ENCODE data around the gene KLF9. TPM values are rescaled to one million over a fixed set of nuclear protein-coding genes. Genes with fewer than 3 reads are reported as not detected.

KLF9 gene
- polyA plus RNA-seq, 1 of the 3 experiments (the other 2 are of a cell fraction), result 5.8 TPM

DNA sequence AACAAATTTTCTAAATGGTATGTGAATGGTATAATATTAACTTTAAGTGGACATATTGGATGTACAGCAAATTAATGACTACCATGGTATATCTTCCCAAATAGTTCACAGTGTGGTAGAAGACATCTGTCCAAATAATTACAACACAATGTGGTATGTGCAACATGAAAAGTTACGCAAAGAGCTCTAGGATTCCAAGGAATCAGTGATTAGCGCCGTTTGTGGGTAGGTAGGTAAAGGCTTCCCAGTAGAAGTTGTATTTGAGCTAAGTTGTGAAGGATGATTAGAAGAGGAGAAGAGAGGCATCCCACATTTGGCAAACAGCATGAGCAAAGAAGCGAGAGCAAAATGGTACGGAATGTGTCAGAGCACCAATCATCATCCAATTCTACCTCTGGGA is 14.3 kb upstream of the KLF9 start:
- ChIA-PET CTCF (interaction anchor here (1.1 kb wide), 1 partner anchor 51 kb away, joined by 3 read pairs; no protein-coding TSS in a partner anchor), POLR2A (no interaction called here)
- Histone ChIP-seq H3K27ac (ENCODE audit: low read depth in 2 of 2, low read length in 1 of 2) (no peak overlapping the region), H3K9ac (no peak overlapping the region), H3K9me2 (no peaks in the 10 kb centered on the region), H3K79me2 (ENCODE audit: insufficient read depth) (no peaks in the 10 kb centered on the region), H3K4me3 (ENCODE audit: low read depth in 2 of 2, low read length in 1 of 2) (no peak overlapping the region), H3K9me3 (no peaks in the 10 kb centered on the region), H3F3A (replicated peaks; ENCODE audit: insufficient read depth) (no peaks in the 10 kb centered on the region), H2AFZ (ENCODE audit: low read depth) (no peak overlapping the region), H4K20me1 (ENCODE audit: insufficient read depth) (no peaks in the 10 kb centered on the region), H3K27me3 (ENCODE audit: insufficient read depth) (no peaks in the 10 kb centered on the region), H3K4me2 (no peak overlapping the region), H3K4me1 (ENCODE audit: control insufficient read depth in 1 of 2, insufficient read depth in 2 of 2, low read depth in 1 of 2, low read length in 1 of 2) (no peaks in the 10 kb centered on the region), H3K36me3 (replicated peaks in 1 of 2; ENCODE audit: control insufficient read depth in 1 of 2, insufficient read depth in 2 of 2, low read length in 1 of 2) (no peaks in the 10 kb centered on the region)
- WGBS (ENCODE audit: low lambda C conversion rate), result 97% methylated on average over 5 of the region's 5 CpGs
- no peak for TF ChIP-seq TAF1 (IDR thresholded peaks at IDR 0.05; ENCODE audit: borderline replicate concordance, low read depth, low read length)
- TF ChIP-seq, protein P1, sequence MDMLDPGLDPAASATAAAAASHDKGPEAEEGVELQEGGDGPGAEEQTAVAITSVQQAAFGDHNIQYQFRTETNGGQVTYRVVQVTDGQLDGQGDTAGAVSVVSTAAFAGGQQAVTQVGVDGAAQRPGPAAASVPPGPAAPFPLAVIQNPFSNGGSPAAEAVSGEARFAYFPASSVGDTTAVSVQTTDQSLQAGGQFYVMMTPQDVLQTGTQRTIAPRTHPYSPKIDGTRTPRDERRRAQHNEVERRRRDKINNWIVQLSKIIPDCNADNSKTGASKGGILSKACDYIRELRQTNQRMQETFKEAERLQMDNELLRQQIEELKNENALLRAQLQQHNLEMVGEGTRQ (IDR thresholded peaks at IDR 0.05; ENCODE audit: borderline replicate concordance, low read depth, low read length), result no peak
- TF ChIP-seq, protein P2, sequence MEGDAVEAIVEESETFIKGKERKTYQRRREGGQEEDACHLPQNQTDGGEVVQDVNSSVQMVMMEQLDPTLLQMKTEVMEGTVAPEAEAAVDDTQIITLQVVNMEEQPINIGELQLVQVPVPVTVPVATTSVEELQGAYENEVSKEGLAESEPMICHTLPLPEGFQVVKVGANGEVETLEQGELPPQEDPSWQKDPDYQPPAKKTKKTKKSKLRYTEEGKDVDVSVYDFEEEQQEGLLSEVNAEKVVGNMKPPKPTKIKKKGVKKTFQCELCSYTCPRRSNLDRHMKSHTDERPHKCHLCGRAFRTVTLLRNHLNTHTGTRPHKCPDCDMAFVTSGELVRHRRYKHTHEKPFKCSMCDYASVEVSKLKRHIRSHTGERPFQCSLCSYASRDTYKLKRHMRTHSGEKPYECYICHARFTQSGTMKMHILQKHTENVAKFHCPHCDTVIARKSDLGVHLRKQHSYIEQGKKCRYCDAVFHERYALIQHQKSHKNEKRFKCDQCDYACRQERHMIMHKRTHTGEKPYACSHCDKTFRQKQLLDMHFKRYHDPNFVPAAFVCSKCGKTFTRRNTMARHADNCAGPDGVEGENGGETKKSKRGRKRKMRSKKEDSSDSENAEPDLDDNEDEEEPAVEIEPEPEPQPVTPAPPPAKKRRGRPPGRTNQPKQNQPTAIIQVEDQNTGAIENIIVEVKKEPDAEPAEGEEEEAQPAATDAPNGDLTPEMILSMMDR (IDR thresholded peaks at IDR 0.05), result no peak
- no peak for TF ChIP-seq POLR2AphosphoS5 (IDR thresholded peaks at IDR 0.05; ENCODE audit: low read depth, low read length)
- TF ChIP-seq RAD21 (IDR thresholded peaks at IDR 0.05; ENCODE audit: low read length), result no peak
- DNase-seq, result no peak

DNA sequence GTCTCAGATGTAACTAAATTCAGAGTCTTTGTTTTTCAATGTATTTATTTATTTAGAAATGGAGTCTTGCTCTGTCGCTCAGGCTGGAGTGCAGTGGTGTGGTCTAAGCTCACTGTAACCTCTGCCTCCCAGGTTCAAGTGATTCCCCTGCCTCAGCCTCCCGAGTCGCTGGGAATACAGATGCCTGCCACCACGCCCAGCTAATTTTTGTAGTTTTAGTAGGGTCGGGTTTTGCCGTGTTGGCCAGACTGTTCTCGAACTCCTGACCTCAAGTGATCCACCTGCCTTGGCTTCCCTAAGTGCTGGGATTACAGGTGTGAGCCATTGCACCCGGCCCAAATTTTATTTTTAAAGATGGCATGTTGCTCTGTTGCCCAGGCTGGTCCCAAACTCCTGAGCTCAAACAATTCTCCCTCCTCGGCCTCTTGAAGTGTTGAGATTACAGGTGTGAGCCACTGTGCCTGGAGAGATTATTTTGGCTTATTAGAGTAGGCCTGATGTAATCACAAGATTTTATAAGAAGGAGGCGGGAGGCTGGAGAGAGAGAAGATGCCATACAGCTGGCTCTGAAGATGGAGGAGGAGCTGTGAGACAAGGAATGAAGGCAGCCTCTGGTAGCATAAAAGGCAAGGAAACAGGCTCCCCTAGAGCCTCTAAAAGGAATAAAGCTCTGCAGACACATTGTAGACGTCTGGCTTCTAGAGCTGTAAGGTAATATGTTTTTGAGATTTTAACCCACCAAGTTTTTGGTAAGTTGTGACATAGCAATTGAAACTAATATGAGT is 12.9 kb upstream of the KLF9 start:
- H3K27me3 ChIP-seq (ENCODE audit: insufficient read depth), result no peaks in the 10 kb centered on the region
- no peak overlapping the region for H2AFZ ChIP-seq (ENCODE audit: low read depth)
- no peaks in the 10 kb centered on the region for H3K79me2 ChIP-seq (ENCODE audit: insufficient read depth)
- H3K9ac ChIP-seq, result no peak overlapping the region
- TF ChIP-seq, protein P3, sequence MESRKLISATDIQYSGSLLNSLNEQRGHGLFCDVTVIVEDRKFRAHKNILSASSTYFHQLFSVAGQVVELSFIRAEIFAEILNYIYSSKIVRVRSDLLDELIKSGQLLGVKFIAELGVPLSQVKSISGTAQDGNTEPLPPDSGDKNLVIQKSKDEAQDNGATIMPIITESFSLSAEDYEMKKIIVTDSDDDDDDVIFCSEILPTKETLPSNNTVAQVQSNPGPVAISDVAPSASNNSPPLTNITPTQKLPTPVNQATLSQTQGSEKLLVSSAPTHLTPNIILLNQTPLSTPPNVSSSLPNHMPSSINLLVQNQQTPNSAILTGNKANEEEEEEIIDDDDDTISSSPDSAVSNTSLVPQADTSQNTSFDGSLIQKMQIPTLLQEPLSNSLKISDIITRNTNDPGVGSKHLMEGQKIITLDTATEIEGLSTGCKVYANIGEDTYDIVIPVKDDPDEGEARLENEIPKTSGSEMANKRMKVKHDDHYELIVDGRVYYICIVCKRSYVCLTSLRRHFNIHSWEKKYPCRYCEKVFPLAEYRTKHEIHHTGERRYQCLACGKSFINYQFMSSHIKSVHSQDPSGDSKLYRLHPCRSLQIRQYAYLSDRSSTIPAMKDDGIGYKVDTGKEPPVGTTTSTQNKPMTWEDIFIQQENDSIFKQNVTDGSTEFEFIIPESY (IDR thresholded peaks at IDR 0.05; ENCODE audit: borderline replicate concordance, low read depth), result no peak
- TF ChIP-seq POLR2AphosphoS5 (IDR thresholded peaks at IDR 0.05; ENCODE audit: low read depth, low read length) (no peak), RCOR1 (IDR thresholded peaks at IDR 0.05; ENCODE audit: low read length) (no peak), EP300 (IDR thresholded peaks at IDR 0.05; ENCODE audit: borderline replicate concordance in 1 of 2, low read depth in 1 of 2, low read length in 1 of 2) (no peak), RAD21 (IDR thresholded peaks at IDR 0.05; ENCODE audit: low read length) (no peak), CHD2 (IDR thresholded peaks at IDR 0.05; ENCODE audit: low read length, partially characterized antibody) (no peak), RFX5 (IDR thresholded peaks at IDR 0.05; ENCODE audit: low read length) (no peak), YY1 (IDR thresholded peaks at IDR 0.05; ENCODE audit: low read depth) (no peak), TEAD4 (IDR thresholded peaks at IDR 0.05; ENCODE audit: borderline replicate concordance, insufficient read depth) (no peak), MXI1 (IDR thresholded peaks at IDR 0.05; ENCODE audit: low read depth, low read length) (no peak), FOXM1 (IDR thresholded peaks at IDR 0.05; ENCODE audit: low read depth) (no peak), JUND (IDR thresholded peaks at IDR 0.05) (no peak), NRF1 (IDR thresholded peaks at IDR 0.05; ENCODE audit: low read depth, low read length) (no peak), FOXJ3 (CRISPR knock-in tag; IDR thresholded peaks at IDR 0.05) (no peak), GABPA (IDR thresholded peaks at IDR 0.05; ENCODE audit: low read depth) (no peak), SIN3A (IDR thresholded peaks at IDR 0.05; ENCODE audit: borderline replicate concordance, low read depth, low read length) (no peak), RXRA (IDR thresholded peaks at IDR 0.05; ENCODE audit: borderline replicate concordance, low read depth) (no peak)
- TF ChIP-seq, protein P2 (IDR thresholded peaks at IDR 0.05), result no peak
- H3K9me2 ChIP-seq, result no peaks in the 10 kb centered on the region
- no peaks in the 10 kb centered on the region for H3K9me3 ChIP-seq
- no peak overlapping the region for H3K27ac ChIP-seq (ENCODE audit: low read depth in 2 of 2, low read length in 1 of 2)
- no peaks in the 10 kb centered on the region; a peak in 1 of 4 replicates for H3K4me1 ChIP-seq (ENCODE audit: control insufficient read depth in 1 of 2, insufficient read depth in 2 of 2, low read depth in 1 of 2, low read length in 1 of 2)
- H4K20me1 ChIP-seq (ENCODE audit: insufficient read depth), result no peaks in the 10 kb centered on the region
- no peak overlapping the region for H3K4me3 ChIP-seq (ENCODE audit: low read depth in 2 of 2, low read length in 1 of 2)
- POLR2A ChIA-PET, result no interaction called here
- no peaks in the 10 kb centered on the region for H3F3A ChIP-seq (replicated peaks; ENCODE audit: insufficient read depth)
- no peaks in the 10 kb centered on the region for H3K36me3 ChIP-seq (replicated peaks in 1 of 2; ENCODE audit: control insufficient read depth in 1 of 2, insufficient read depth in 2 of 2, low read length in 1 of 2)
- H3K4me2 ChIP-seq, result no peak overlapping the region
- WGBS (ENCODE audit: low lambda C conversion rate), result 84% methylated on average over 11 of the region's 11 CpGs
- no peak for DNase-seq
- CTCF ChIA-PET, result interaction anchor here (1.0 kb wide), 1 partner anchor 175 kb away, joined by 3 read pairs; no protein-coding TSS in a partner anchor
